LHCN-M2 (cell line): ENCODE results near the gene ATXN7L1. TPM values are rescaled to one million over a fixed set of nuclear protein-coding genes. Genes with fewer than 3 reads are reported as not detected.

Experiments used
- DNase-seq: peaks from one replicate; pipeline ENCODE4 v3.0.0-alpha.2; 2012; ENCODE audit warnings: low read depth
- polyA plus RNA-seq: library from polyadenylated mRNA; unstranded; fragments of >200 nt; gene quantifications from one replicate; pipeline ENCODE4 v1.2.1, GENCODE V29; 2012; ENCODE audit warnings: missing spikeins
- total RNA-seq: library from RNA; depleted of rRNA; stranded (reverse); fragments of >200 nt; gene quantifications from 2 replicates; pipeline ENCODE4 v1.2.3, GENCODE V29; 2014; rRNA removed

Gene ATXN7L1
- 3.6 and 6.4 TPM in 2 replicates for total RNA-seq
- 5.5 TPM for polyA plus RNA-seq

- peak; percentile 99 for DNase-seq
Measured at GRCh38 chr7:105876091-105876963, at the start of gene ATXN7L1. ATXN7L1 (minus strand) TSS chr7:105876599; CDS start chr7:105876558, 41 bp downstream.

DNA sequence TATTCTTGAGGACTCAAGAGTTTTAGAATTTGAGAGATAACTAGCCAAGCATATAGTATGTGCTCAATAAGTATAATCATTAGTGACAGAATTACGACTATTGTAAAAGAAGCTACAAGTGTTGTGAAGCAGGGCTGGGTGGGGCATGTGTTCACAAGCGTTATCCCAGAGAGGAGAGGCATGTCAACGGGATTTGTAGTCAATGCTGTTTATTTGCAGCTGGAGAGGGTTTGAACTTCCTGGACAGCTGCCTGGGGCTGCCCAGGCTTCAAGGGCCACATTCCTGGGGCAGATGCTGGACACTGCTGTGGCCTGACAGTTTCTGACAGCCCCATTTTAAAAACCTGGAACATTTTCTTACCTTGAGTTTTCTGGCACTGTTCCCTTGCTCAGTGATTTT, 49.7 kb upstream of the ATXN7L1 start:
- peak; percentile 46 for DNase-seq

DNA sequence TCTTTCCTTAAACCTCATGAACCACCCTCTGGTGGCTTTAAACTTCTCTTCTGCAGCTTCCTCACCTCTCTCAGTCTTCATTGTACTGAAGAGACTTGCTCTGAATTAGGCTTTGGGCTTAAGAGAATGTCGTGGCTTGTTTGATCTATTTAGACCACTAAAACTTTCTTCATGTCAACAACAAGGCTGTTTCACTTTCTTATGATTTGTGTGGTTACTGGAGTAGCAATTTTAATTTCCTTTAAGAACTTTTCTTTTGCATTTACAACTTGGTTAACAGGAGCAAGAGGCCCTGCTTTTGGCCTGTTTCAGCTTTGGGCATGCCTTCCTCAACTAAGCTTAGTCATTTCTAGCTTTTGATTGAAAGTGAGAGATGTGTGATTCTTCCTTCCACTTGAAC, 48.5 kb upstream of the ATXN7L1 start:
- DNase-seq: no peak

GRCh38 chr7:105920766-105921165, 44.4 kb upstream of the ATXN7L1 start:
- peak; percentile 26 for DNase-seq

DNA sequence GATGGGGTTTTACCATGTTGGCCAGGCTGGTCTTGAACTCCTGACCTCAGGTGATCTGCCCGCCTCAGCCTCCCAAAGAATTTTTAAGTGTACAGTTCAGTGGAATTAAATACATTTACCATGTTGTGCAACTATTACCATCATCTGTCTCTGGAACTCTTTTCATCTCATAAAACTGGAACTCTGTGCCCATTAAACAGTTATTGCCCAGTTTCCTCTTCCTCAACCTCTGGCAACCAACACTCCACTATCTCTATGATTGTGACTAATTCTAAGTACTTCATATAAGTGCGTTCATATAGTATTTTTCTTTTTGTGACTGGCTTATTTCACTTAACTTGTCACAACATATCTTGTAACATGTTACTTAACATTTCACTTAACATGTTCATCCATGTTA, 41.3 kb upstream of the ATXN7L1 start:
- no peak for DNase-seq

- peak; percentile 26 for DNase-seq
Measured at GRCh38 chr7:105916603-105917002, 40.2 kb upstream of the ATXN7L1 start.

DNA sequence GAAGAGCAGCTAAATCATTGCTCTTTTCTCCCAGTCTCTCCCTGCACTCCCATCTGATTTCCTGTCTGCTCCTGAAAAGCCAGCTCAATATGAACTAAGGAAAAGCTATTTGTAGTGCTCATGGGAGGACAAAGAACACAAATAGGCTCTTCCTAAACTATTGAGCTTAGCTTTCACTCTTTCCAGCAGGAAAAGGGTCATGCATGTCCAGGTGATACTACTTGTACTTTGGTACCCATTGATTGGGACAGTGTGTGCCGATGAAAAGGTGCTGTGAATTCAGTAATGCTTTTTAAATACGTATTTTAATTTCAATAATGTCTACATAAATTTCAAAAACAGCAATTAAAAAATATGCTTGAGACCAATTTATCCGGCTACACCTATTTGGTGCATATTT, 37.5 kb upstream of the ATXN7L1 start:
- no peak for DNase-seq

- DNase-seq: peak; percentile 14
Measured at GRCh38 chr7:105911961-105912575, 35.7 kb upstream of the ATXN7L1 start.

DNA sequence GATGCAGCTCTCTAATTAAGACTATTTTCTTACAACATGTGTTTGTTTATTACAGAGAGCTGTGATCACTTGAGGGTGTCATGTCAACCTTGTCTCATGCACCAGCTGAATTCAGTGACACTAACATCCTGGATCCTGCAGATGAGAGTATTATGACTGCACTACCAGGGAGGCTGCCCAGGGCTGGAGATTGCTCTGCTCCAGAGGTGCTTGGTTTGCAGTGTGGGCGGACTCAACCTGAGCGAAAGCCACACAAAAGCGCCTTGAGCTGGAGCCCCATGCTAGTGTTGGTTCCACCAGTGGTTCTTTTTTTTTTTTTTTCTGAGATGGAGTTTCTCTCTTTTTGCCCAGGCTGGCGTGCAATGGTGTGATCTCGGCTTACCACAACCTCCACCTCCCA, 33.8 kb upstream of the ATXN7L1 start:
- no peak for DNase-seq

DNA sequence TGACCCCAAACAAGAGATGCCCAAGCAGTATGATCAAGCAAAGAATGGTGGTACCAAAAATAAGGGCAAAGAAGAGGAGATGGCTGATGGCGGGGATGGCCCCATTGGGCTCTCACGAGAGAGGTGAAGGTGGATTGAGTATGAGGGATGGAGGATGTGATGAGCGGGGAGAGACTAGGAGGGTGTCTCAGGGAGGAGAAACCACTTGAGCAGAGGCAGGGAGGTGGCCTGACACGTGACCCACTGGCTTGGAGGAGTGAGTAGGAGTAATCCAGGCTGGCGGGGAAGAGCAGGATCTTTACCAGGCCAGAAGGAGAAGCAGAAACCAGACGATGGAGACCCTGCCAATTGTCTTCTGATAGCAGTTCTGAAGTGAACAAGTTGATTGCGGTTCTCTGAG, 33.3 kb upstream of the ATXN7L1 start:
- DNase-seq: no peak

DNA sequence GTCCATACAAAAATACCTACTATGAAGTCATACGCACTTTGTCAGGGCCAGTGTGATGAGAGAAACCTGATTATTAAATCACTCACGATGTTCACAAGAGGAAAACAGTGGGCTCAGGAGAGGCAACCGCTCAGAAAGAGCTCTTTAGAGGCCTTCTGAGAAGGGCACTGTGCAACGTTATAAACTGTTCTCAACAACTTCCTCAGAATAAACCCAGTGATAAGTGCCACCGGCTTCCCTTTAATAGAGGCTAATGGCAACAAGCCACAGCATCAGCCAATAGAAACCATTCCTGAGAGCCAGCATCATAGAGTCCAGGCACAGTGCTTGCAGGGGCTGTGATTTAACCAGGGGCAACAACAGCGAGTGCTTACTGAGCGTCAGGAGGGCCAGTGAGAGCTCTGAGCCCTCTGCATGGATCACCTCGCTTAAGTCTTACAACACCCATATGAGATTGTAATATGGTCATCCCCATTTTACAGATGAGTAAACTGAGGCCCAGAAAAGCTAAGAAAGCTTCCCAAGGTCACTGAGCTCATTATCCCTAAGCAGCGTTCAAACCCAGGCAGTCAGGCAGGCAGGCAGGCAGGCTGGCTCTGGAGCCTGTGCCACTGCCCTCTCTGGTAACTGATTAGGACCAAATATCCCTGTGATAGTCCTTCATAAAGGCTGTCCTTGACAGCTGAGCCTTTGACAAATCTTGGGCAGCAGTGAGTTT, 30.9 kb upstream of the ATXN7L1 start:
- DNase-seq: no peak

- DNase-seq: no peak
Measured at GRCh38 chr7:105906695-105907094, 30.3 kb upstream of the ATXN7L1 start.

DNA sequence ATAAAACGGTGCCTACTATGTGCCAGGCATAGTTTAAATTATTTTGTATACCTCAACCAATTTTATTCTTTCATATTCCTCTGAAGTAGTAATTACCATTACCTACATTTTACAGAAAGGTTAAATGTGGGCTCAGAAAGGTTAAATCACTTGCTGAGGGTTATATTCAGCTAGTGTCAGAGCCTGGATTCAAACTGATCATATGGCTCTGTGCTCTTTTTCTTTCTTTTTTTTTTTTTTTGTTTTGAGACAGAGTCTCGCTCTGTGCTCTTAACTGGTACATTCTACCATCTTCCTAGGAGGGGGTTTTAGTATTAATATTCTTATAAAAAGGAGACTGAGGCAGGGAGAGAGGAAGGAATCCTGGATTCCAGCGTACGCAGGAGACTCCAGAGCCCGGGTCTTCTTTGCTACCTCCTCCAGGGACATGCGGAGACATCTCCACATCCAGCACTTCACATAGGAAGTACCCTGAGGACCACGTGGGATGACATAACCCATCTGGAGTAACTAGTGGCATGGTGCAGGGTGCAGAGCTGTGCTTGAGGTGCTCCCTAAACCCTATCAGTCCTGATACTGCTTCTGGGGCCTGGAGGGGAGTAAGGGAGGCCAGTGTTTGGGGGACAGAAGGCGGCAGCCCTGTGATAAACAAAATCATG, 29.6 kb upstream of the ATXN7L1 start:
- DNase-seq: no peak

GRCh38 chr7:105905209-105905909, 29.0 kb upstream of the ATXN7L1 start:
- DNase-seq: no peak

- DNase-seq: no peak
Measured at GRCh38 chr7:105904064-105904463, 27.7 kb upstream of the ATXN7L1 start.

- DNase-seq: no peak
Measured at GRCh38 chr7:105902325-105902911, 26.0 kb upstream of the ATXN7L1 start.

DNA sequence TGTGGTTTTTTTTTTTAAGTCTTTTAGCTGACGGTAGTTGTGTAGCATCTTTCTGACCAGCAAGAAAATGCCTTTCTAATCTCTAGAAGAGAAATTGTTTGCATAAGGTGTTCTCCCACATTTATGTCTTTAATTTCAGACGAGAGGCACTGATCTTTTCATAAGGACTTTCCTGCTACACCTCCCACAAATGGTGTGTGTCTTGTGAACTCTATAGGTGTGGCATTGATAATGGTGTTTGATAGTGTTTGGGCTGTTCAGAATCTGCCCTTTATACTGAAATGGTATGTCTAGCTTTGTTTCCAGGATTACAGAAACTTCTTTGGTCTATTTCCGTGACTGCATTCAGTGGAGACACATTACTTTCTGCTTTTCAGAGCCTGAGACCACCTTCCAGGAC, 21.6 kb upstream of the ATXN7L1 start:
- no peak for DNase-seq

GRCh38 chr7:105896407-105896911, 20.1 kb upstream of the ATXN7L1 start:
- peak; percentile 61 for DNase-seq

DNA sequence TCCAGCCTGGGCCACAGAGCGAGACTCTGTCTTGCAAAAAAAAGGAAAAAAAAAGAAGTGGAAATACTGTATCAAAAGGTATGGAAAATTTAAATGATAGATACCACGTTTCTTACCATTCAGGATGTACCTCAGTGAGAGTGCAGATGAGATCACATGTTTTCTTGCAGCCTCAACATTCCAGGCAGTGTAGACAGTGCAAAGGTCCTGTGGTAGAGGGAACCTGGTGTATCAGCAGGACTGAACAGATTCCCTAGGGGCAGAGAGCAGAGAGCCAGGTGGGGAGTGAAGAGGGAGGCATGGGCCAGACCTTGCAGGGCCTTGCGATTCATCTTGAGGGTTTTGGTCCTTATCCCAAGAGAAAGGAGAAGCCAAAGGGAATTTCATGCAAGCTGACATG, 17.7 kb upstream of the ATXN7L1 start:
- no peak for DNase-seq

GRCh38 chr7:105892387-105892786, 16.0 kb upstream of the ATXN7L1 start:
- DNase-seq: no peak
